Spleen (tissue), 7 donors: ENCODE measurements around the gene S100A6.

Source experiments
- POLR2A ChIP-seq, 3 donors: fragments of 450-650 bp; IDR thresholded peaks; one replicate each; pipeline ENCODE4 v1.5.1; 2017; ENCODE audit warnings: antibody characterized with exemption in 3 of 3, mild to moderate bottlenecking in 1 of 3
- POLR2AphosphoS5 ChIP-seq, 3 donors: sonication (generic); formaldehyde crosslinking; IDR thresholded peaks; one replicate each; pipeline ENCODE4 v1.5.1; 2017; ENCODE audit warnings: antibody characterized with exemption in 3 of 3
- TF ChIP-seq, protein P1 (sequence below), 11 experiments: fragments of 200-600 bp in 7 of 11; fragments of 450-650 bp in 4 of 11; sonication (generic) in 4 of 11; IDR thresholded peaks in 8 of 11; conservative IDR thresholded peaks in 3 of 11; 1 replicate in 7 of 11; 2 replicates in 4 of 11; pipeline versions ENCODE4 v1.4.0 to v1.8.0; 2016 to 2021; ENCODE audit warnings: antibody characterized with exemption in 11 of 11, inconsistent platforms in 4 of 11, mild to moderate bottlenecking in 1 of 11
- donor health status: DM: no; HTN: no; CAD: no; lungs with moderate emphysema.
- donor health status: DM: no; HTN: no; CAD: no.
- donor health status: DM: no; HTN: no; CAD: no.

DNA sequence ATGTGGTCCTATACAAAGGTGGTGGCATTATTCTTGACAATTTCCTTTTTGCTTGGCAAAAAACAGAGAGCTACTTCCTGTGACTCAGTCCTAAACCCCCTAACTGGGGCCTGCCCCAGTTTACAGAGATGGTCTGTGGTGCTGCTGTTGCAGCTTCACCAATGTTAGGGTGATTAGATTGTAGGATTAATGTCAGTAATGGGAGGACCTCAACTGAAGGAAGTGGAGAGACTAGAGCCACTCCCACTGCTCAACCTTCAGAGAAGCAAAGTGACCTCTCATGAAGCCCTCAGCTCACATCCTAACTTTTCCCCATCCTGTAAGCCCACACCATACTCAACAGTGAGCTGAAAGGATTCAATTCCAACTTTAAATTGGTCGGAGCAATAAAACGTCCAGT, 3.6 kb downstream of the S100A6 start:
- no peak for TF ChIP-seq POLR2A (IDR thresholded peaks at IDR 0.05)
- TF ChIP-seq POLR2AphosphoS5 (IDR thresholded peaks at IDR 0.05): no peak
- TF ChIP-seq, protein P1, sequence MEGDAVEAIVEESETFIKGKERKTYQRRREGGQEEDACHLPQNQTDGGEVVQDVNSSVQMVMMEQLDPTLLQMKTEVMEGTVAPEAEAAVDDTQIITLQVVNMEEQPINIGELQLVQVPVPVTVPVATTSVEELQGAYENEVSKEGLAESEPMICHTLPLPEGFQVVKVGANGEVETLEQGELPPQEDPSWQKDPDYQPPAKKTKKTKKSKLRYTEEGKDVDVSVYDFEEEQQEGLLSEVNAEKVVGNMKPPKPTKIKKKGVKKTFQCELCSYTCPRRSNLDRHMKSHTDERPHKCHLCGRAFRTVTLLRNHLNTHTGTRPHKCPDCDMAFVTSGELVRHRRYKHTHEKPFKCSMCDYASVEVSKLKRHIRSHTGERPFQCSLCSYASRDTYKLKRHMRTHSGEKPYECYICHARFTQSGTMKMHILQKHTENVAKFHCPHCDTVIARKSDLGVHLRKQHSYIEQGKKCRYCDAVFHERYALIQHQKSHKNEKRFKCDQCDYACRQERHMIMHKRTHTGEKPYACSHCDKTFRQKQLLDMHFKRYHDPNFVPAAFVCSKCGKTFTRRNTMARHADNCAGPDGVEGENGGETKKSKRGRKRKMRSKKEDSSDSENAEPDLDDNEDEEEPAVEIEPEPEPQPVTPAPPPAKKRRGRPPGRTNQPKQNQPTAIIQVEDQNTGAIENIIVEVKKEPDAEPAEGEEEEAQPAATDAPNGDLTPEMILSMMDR (IDR thresholded peaks at IDR 0.05 in 8 of 11, conservative IDR thresholded peaks at IDR 0.05 in 3 of 11): no peak
